K562 (cell line): ENCODE measurements around the gene TUBD1. TPM values are rescaled to one million over a fixed set of nuclear protein-coding genes. Genes with fewer than 3 reads are reported as not detected.

ENCODE experiments used
- HEY1 ChIP-seq: fragments of 250-450 bp; sonication (Bioruptor Pico); IDR thresholded peaks from 2 replicates; pipeline ENCODE4 v1.5.0; 2020; ENCODE audit warnings: mild to moderate bottlenecking, moderate library complexity, borderline replicate concordance
- HMG20B ChIP-seq: fragments of 250-450 bp; sonication (Bioruptor Pico); IDR thresholded peaks from 2 replicates; pipeline ENCODE4 v1.5.0; 2021; ENCODE audit warnings: mild to moderate bottlenecking
- LCOR ChIP-seq: sonication (generic); formaldehyde crosslinking; IDR thresholded peaks from 2 replicates; pipeline ENCODE4 v1.8.0; 2022; ENCODE audit warnings: mild to moderate bottlenecking, missing genetic modification reagents
- LEF1 ChIP-seq: fragments of 450-650 bp; IDR thresholded peaks from 2 replicates; pipeline ENCODE4 v1.6.1; 2016; ENCODE audit warnings: mild to moderate bottlenecking
- NELFE ChIP-seq: IDR thresholded peaks from 2 replicates; pipeline ENCODE4 v1.6.1; 2011; ENCODE audit warnings: mild to moderate bottlenecking; ENCODE audit not compliant: insufficient read depth, insufficient read length
- RAD51 ChIP-seq: fragments of 450-650 bp; IDR thresholded peaks from 2 replicates; pipeline ENCODE4 v1.7.1; 2016; ENCODE audit warnings: low read depth, mild to moderate bottlenecking, borderline replicate concordance
- SMARCB1 ChIP-seq: IDR thresholded peaks from 2 replicates; pipeline ENCODE4 v1.6.1; 2011; ENCODE audit warnings: improper control_type of control experiment, low read depth; ENCODE audit not compliant: insufficient read length
- STAG1 ChIP-seq: sonication (generic); formaldehyde crosslinking; IDR thresholded peaks from 2 replicates; pipeline ENCODE4 v1.5.0; 2020; ENCODE audit warnings: missing genetic modification reagents, borderline replicate concordance
- ZSCAN29 ChIP-seq: fragments of 450-650 bp; IDR thresholded peaks from 2 replicates; pipeline ENCODE4 v1.6.1; 2017
- polyA plus RNA-seq, 8 experiments: library from polyadenylated mRNA; depleted of rRNA in 4 of 8; stranded (reverse) in 5 of 8; unstranded in 3 of 8; fragments of >200 nt; fragmentation: Nextera tagmentation in 2 of 8; fragmentation: Illumina TruSeq in 1 of 8; extraction: Ambion mirVana in 2 of 8; extraction: Trizol in 1 of 8; gene quantifications; 2 replicates each; pipeline versions ENCODE4 v1.2.1 to v1.2.3, GENCODE V29; 2011 to 2014; ENCODE audit warnings: inconsistent platforms in 1 of 8, missing spikeins in 1 of 8
- total RNA-seq, 7 experiments: library from RNA; depleted of rRNA in 6 of 7; stranded (reverse); fragments of >200 nt in 6 of 7; fragmentation: Illumina TruSeq in 2 of 7; extraction: Trizol in 2 of 7; gene quantifications; 2 replicates each; pipeline versions ENCODE4 v1.2.1 to v1.2.3, GENCODE V29; 2011 to 2021; ENCODE audit warnings: low replicate concordance in 1 of 7
- TF ChIP-seq, protein P1 (sequence below): fragments of 450-650 bp; IDR thresholded peaks from 2 replicates; pipeline ENCODE4 v1.6.1; 2016; ENCODE audit warnings: mild to moderate bottlenecking, moderate library complexity
- TF ChIP-seq, protein P2 (sequence below): fragments of 450-650 bp; conservative IDR thresholded peaks from 2 replicates; pipeline ENCODE4 v1.6.1; 2016; ENCODE audit warnings: missing genetic modification characterization, low read depth, mild to moderate bottlenecking, missing compliant biosample characterization, moderate library complexity
- TF ChIP-seq, protein P3 (sequence below): IDR thresholded peaks from 3 replicates; pipeline ENCODE4 v1.6.1; 2011; ENCODE audit warnings: borderline replicate concordance, mild to moderate bottlenecking; ENCODE audit not compliant: insufficient read length, insufficient read depth

Gene TUBD1
- total and polyA plus RNA-seq, 9 of the 15 experiments (the other 6 are each of a cell fraction or from before 2014, with no cell fraction given) = 10.8 to 35.3 (median 17.9) TPM

DNA sequence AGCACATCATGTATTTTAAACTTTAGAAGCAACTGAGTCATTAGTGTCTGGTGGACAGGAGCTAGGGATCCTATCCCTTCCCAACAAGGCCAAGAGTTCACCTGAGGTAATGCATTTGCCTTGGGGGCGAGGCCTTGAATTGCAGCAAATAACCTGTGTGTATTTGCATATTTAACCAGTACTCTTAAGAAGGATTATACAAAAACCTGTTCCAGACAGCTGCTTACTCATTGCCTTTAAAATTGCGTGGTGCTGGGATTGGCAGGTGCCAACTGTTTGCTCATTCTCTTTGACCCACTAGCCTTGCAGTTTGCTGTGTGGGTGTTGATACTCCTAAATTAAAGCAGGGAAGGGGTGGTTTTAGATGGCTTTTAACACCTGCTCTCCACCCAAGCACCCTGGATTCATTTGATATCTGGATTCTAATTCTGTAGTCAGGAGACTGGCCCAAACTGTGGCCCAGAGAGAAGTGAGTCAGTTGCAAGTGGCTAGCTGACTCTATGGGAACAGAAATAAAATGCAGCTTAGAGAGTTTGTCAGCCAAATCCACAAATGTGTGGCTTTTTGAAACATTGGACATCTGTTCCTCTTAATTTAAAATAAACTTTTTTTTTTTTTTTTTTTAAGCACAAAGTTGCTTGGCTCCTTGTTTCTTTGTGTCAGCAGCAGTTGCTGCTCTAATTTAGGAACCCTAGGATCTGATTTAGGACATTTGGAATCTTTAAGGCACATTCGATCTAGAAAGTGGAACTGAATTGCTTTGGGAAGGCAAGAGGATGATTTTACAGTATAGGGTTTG, 46.9 kb downstream of the TUBD1 start (continued):
- TF ChIP-seq, protein P1, sequence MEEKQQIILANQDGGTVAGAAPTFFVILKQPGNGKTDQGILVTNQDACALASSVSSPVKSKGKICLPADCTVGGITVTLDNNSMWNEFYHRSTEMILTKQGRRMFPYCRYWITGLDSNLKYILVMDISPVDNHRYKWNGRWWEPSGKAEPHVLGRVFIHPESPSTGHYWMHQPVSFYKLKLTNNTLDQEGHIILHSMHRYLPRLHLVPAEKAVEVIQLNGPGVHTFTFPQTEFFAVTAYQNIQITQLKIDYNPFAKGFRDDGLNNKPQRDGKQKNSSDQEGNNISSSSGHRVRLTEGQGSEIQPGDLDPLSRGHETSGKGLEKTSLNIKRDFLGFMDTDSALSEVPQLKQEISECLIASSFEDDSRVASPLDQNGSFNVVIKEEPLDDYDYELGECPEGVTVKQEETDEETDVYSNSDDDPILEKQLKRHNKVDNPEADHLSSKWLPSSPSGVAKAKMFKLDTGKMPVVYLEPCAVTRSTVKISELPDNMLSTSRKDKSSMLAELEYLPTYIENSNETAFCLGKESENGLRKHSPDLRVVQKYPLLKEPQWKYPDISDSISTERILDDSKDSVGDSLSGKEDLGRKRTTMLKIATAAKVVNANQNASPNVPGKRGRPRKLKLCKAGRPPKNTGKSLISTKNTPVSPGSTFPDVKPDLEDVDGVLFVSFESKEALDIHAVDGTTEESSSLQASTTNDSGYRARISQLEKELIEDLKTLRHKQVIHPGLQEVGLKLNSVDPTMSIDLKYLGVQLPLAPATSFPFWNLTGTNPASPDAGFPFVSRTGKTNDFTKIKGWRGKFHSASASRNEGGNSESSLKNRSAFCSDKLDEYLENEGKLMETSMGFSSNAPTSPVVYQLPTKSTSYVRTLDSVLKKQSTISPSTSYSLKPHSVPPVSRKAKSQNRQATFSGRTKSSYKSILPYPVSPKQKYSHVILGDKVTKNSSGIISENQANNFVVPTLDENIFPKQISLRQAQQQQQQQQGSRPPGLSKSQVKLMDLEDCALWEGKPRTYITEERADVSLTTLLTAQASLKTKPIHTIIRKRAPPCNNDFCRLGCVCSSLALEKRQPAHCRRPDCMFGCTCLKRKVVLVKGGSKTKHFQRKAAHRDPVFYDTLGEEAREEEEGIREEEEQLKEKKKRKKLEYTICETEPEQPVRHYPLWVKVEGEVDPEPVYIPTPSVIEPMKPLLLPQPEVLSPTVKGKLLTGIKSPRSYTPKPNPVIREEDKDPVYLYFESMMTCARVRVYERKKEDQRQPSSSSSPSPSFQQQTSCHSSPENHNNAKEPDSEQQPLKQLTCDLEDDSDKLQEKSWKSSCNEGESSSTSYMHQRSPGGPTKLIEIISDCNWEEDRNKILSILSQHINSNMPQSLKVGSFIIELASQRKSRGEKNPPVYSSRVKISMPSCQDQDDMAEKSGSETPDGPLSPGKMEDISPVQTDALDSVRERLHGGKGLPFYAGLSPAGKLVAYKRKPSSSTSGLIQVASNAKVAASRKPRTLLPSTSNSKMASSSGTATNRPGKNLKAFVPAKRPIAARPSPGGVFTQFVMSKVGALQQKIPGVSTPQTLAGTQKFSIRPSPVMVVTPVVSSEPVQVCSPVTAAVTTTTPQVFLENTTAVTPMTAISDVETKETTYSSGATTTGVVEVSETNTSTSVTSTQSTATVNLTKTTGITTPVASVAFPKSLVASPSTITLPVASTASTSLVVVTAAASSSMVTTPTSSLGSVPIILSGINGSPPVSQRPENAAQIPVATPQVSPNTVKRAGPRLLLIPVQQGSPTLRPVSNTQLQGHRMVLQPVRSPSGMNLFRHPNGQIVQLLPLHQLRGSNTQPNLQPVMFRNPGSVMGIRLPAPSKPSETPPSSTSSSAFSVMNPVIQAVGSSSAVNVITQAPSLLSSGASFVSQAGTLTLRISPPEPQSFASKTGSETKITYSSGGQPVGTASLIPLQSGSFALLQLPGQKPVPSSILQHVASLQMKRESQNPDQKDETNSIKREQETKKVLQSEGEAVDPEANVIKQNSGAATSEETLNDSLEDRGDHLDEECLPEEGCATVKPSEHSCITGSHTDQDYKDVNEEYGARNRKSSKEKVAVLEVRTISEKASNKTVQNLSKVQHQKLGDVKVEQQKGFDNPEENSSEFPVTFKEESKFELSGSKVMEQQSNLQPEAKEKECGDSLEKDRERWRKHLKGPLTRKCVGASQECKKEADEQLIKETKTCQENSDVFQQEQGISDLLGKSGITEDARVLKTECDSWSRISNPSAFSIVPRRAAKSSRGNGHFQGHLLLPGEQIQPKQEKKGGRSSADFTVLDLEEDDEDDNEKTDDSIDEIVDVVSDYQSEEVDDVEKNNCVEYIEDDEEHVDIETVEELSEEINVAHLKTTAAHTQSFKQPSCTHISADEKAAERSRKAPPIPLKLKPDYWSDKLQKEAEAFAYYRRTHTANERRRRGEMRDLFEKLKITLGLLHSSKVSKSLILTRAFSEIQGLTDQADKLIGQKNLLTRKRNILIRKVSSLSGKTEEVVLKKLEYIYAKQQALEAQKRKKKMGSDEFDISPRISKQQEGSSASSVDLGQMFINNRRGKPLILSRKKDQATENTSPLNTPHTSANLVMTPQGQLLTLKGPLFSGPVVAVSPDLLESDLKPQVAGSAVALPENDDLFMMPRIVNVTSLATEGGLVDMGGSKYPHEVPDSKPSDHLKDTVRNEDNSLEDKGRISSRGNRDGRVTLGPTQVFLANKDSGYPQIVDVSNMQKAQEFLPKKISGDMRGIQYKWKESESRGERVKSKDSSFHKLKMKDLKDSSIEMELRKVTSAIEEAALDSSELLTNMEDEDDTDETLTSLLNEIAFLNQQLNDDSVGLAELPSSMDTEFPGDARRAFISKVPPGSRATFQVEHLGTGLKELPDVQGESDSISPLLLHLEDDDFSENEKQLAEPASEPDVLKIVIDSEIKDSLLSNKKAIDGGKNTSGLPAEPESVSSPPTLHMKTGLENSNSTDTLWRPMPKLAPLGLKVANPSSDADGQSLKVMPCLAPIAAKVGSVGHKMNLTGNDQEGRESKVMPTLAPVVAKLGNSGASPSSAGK = no peak
- TF ChIP-seq HMG20B = peak; percentile 26; the same call in 1 of the 2 replicates
- TF ChIP-seq SMARCB1 = no peak
- TF ChIP-seq, protein P2, sequence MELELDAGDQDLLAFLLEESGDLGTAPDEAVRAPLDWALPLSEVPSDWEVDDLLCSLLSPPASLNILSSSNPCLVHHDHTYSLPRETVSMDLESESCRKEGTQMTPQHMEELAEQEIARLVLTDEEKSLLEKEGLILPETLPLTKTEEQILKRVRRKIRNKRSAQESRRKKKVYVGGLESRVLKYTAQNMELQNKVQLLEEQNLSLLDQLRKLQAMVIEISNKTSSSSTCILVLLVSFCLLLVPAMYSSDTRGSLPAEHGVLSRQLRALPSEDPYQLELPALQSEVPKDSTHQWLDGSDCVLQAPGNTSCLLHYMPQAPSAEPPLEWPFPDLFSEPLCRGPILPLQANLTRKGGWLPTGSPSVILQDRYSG (tag) = no peak
- TF ChIP-seq, protein P3, sequence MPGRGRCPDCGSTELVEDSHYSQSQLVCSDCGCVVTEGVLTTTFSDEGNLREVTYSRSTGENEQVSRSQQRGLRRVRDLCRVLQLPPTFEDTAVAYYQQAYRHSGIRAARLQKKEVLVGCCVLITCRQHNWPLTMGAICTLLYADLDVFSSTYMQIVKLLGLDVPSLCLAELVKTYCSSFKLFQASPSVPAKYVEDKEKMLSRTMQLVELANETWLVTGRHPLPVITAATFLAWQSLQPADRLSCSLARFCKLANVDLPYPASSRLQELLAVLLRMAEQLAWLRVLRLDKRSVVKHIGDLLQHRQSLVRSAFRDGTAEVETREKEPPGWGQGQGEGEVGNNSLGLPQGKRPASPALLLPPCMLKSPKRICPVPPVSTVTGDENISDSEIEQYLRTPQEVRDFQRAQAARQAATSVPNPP = no peak
- no peak for TF ChIP-seq STAG1 (CRISPR knock-in tag)
- no peak for TF ChIP-seq RAD51
- TF ChIP-seq HEY1 (CRISPR knock-in tag) = no peak
- TF ChIP-seq LEF1 = no peak
- TF ChIP-seq LCOR (CRISPR knock-in tag) = 0 out of 2 replicates have a peak, but pooled peaks have one; percentile 63
- TF ChIP-seq NELFE = no peak
- TF ChIP-seq ZSCAN29 = no peak
